IPS DF 6.9 (cell line): ENCODE measurements around the gene KMT2E.

Experiments
- DNase-seq: peaks from one replicate; pipeline ENCODE4 v3.0.0-alpha.2; 2013; ENCODE audit warnings: low read depth, low spot score
- H3K27ac ChIP-seq: one replicate; pipeline ENCODE4 v1.5.1; 2013; ENCODE audit warnings: low read length, control low read depth
- H3K27me3 ChIP-seq: 2 replicates; pipeline ENCODE4 v1.6.1; 2013; ENCODE audit warnings: mild to moderate bottlenecking, low read length; ENCODE audit not compliant: control insufficient read depth, insufficient read depth
- H3K36me3 ChIP-seq: 2 replicates; pipeline ENCODE4 v1.6.1; 2013; ENCODE audit warnings: low read length; ENCODE audit not compliant: control insufficient read depth, insufficient read depth
- H3K4me1 ChIP-seq: 2 replicates; pipeline ENCODE4 v1.6.1; 2013; ENCODE audit warnings: low read length; ENCODE audit not compliant: control insufficient read depth, insufficient read depth
- H3K4me3 ChIP-seq: 2 replicates; pipeline ENCODE4 v1.5.1; 2013; ENCODE audit warnings: mild to moderate bottlenecking, low read length
- H3K9me3 ChIP-seq: 2 replicates; pipeline ENCODE4 v1.6.1; 2013; ENCODE audit warnings: low read length, inconsistent platforms; ENCODE audit not compliant: control insufficient read depth, insufficient read depth
- WGBS: extraction: QIAGEN DNeasy Blood & Tissue Kit; methylation state at CpG from one replicate; pipeline ENCODE4 v1.1.7; 2013; ENCODE audit warnings: mixed read lengths, missing lambda C conversion rate; ENCODE audit not compliant: insufficient read length, insufficient coverage; 5-methylcytosine and 5-hydroxymethylcytosine counted together

Gene KMT2E

DNA sequence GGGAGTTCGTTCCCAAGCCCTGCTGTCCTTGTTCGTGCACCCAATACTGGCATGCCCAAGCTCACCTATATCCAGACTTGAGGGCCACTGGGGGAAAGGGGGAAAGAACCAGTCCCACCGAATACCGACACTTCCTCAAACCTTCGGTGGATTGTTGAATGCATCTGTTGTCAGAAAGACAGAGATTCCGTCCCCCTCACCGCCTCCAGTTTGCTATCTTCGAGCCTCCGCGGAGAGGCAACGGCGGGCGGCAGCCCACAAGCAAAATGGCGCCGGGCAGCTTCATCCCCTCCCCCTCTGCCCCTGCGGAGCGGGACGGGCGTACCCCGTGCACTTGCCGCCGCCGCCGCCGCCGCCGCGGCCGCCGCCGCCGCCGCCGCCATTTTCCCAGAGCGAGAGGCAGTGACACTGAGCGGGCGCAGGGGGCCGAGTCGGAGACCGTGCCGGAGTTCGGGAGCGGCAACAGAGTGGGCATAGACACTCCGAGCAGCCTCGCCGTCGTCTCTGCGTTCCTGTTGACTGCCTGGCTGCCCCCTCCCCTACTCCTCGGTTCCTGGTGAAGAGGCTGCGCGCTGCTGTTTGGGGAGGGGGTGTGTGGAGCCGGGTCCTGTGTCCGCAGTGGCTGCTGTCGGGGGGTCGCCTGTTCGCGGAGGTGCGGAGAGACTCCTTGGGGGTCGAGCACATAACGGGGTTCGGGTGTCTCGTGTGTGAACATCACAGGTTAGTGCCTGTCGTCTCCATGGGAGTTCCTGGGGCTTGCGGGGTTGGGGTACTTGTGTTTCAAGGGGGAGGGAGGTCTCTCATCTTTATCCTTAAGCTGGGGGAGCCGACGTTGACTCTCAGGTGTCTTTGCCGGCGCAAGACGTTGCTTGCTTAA is at the start of gene KMT2E:
Gene KMT2E (plus strand): TSS at position 390 of the 877 bp plus-strand sequence. CDS start 26,748 bp downstream, outside the sequence.
- Histone ChIP-seq H3K9me3 (no peaks in the 10 kb centered on the region), H3K4me3 (peak within 1 kb of the TSS; percentile 82), H3K4me1 (no peaks in the 10 kb centered on the region), H3K36me3 (no peaks in the 10 kb centered on the region), H3K27ac (no peak within 1 kb of the TSS), H3K27me3 (no peaks in the 10 kb centered on the region)
- no CpG with 5 or more reads among the region's 69 CpGs for WGBS
- no peak for DNase-seq

- WGBS: no CpG with 5 or more reads among the region's 6 CpGs
- no peaks in the 10 kb centered on the region for H3K27me3 ChIP-seq
- DNase-seq: no peak
- H3K4me3 ChIP-seq: no peak overlapping the region
- no peaks in the 10 kb centered on the region for H3K36me3 ChIP-seq
- no peaks in the 10 kb centered on the region for H3K9me3 ChIP-seq
- no peaks in the 10 kb centered on the region for H3K4me1 ChIP-seq
- H3K27ac ChIP-seq: no peak overlapping the region
Measured at GRCh38 chr7:104964626-104965236, 49.3 kb upstream of the KMT2E start.

DNA sequence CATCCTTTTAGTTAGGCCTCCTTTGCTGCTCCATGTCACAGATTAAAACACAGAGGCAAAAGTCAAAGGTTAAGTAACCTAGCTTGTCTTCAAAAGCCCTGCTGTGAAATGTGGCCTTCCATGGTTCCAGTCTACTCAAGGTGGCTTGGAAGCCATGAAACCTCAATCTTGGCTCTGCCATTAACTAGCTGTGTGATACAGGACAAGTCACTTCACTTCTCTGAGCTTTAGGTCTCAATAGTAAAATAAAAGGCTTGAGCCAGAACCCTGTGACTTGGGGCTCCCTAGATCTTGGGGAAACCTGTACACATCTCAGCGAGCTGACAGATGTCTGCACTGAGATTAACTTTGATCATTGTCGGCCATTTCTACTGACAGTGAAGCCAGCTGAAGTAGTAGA is 48.0 kb upstream of the KMT2E start:
- no CpG with 5 or more reads among the region's 2 CpGs for WGBS
- H3K4me3 ChIP-seq: no peak overlapping the region
- no peaks in the 10 kb centered on the region for H3K9me3 ChIP-seq
- no peak for DNase-seq
- H3K27ac ChIP-seq: no peak overlapping the region
- no peaks in the 10 kb centered on the region for H3K4me1 ChIP-seq
- no peaks in the 10 kb centered on the region for H3K27me3 ChIP-seq
- H3K36me3 ChIP-seq: no peaks in the 10 kb centered on the region

GRCh38 chr7:104967088-104967487 is 46.9 kb upstream of the KMT2E start:
- Histone ChIP-seq H3K27ac (no peak overlapping the region), H3K4me1 (no peaks in the 10 kb centered on the region), H3K36me3 (no peaks in the 10 kb centered on the region), H3K9me3 (no peaks in the 10 kb centered on the region), H3K4me3 (no peak overlapping the region), H3K27me3 (no peaks in the 10 kb centered on the region)
- WGBS: no CpG with 5 or more reads among the region's 2 CpGs
- no peak for DNase-seq

- WGBS: no CpG with 5 or more reads among the region's 4 CpGs
- Histone ChIP-seq H3K27me3 (no peaks in the 10 kb centered on the region), H3K27ac (no peak overlapping the region), H3K9me3 (no peaks in the 10 kb centered on the region), H3K36me3 (no peaks in the 10 kb centered on the region), H3K4me1 (no peaks in the 10 kb centered on the region), H3K4me3 (no peak overlapping the region)
- no peak for DNase-seq
Measured at GRCh38 chr7:104967595-104967994, 46.4 kb upstream of the KMT2E start.

- Histone ChIP-seq H3K27ac (no peak overlapping the region), H3K4me3 (no peak overlapping the region), H3K4me1 (no peaks in the 10 kb centered on the region), H3K36me3 (no peaks in the 10 kb centered on the region), H3K9me3 (no peaks in the 10 kb centered on the region), H3K27me3 (no peaks in the 10 kb centered on the region)
- no CpG with 5 or more reads among the region's 2 CpGs for WGBS
- no peak for DNase-seq
Measured at GRCh38 chr7:104968648-104969047, 45.4 kb upstream of the KMT2E start.

DNA sequence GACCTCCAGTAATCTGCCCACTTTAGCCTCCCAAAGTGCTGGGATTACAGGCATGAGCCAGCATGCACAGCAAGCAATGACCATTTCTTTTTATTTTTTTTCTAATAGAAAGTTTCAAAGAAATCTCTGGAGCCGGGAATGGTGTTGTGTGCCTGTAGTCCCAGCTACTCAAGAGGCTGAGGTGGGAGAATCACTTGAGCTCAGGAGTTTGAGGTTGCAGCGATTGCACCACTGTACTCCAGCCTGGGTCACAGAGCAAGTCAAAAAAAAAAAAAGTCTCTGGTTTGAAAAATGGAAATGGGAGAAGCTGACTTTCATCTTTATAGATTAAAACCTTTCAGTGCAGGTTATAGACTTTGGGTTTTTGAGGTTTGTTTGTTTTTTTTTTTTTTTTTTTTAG is 44.8 kb upstream of the KMT2E start:
- DNase-seq: no peak
- Histone ChIP-seq H3K4me1 (no peaks in the 10 kb centered on the region), H3K9me3 (no peaks in the 10 kb centered on the region), H3K36me3 (no peaks in the 10 kb centered on the region), H3K27me3 (no peaks in the 10 kb centered on the region), H3K27ac (no peak overlapping the region), H3K4me3 (no peak overlapping the region)
- WGBS: no CpG with 5 or more reads among the region's 2 CpGs

DNA sequence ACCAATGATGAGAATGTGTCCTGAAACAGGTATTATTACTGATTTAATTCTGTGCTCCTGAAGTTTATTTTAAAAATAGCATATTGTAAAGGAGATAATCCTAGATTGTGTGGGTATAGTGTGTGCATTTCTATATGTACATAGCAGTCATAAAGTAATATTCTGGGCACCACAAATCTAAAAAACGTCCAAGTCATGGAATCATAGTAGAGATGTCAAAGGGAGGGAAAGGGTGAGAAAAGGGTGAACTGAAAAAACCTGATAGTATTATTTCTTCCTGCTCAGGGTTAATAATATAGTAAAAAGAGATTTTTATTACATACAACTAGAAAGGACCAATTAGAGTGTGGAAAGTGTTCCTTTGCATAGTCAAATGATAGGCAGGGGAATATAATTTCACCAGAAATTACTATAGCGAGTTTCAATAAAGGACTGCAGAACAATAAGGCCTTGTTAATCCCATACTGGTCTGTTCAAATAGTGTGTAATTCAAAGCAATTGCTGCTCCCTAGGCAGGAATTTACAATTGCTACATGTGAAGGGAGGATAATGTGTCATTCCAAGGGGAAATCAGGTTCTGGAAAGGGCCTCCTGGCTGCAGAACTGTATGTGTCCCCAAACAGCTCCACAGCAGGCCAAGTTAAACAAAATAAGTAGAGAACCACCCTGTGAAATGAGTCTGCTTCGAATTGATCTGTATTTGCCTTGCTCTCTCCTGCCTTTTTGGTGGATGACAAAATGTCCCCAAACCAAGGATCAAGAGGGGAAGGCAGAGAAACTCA is 42.5 kb upstream of the KMT2E start:
- no peaks in the 10 kb centered on the region for H3K9me3 ChIP-seq
- no peaks in the 10 kb centered on the region for H3K27me3 ChIP-seq
- no peak for DNase-seq
- no peak overlapping the region for H3K4me3 ChIP-seq
- no peaks in the 10 kb centered on the region for H3K36me3 ChIP-seq
- no peaks in the 10 kb centered on the region for H3K4me1 ChIP-seq
- no CpG with 5 or more reads among the region's 3 CpGs for WGBS
- H3K27ac ChIP-seq: no peak overlapping the region

DNA sequence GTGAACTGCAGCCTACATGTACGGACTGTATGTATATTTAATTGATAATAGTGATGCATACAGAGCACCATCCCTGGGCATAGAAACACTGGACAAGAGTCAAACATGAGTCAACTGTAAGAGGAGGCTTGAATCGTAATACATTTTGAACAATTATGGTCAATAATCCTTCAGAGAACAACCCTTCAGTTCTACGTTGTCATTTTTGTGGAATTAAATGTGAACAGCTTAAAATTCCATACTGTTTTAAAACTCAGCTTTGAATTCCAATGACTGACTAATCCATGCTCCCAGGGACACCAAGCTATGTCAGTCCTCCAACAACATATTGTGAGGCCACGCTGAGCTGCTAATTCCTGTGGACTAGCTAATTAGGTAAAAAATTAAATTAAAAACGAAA is 41.5 kb upstream of the KMT2E start:
- no peaks in the 10 kb centered on the region for H3K27me3 ChIP-seq
- no peaks in the 10 kb centered on the region for H3K36me3 ChIP-seq
- H3K9me3 ChIP-seq: no peaks in the 10 kb centered on the region
- no peak overlapping the region for H3K27ac ChIP-seq
- no peak for DNase-seq
- no CpG with 5 or more reads among the region's 5 CpGs for WGBS
- H3K4me3 ChIP-seq: no peak overlapping the region
- no peaks in the 10 kb centered on the region for H3K4me1 ChIP-seq

GRCh38 chr7:104973227-104973626 is 40.8 kb upstream of the KMT2E start:
- no peak overlapping the region for H3K4me3 ChIP-seq
- no CpG with 5 or more reads among the region's 2 CpGs for WGBS
- no peaks in the 10 kb centered on the region for H3K36me3 ChIP-seq
- no peak for DNase-seq
- H3K9me3 ChIP-seq: no peaks in the 10 kb centered on the region
- H3K4me1 ChIP-seq: no peaks in the 10 kb centered on the region
- H3K27ac ChIP-seq: no peak overlapping the region
- H3K27me3 ChIP-seq: no peaks in the 10 kb centered on the region
